Measurements from ENCODE around the gene NEGR1.

- TF ChIP-seq CTCF (IDR thresholded peaks at IDR 0.05; ENCODE audit: low read depth, low read length) (no peak), EZH2phosphoT487 (IDR thresholded peaks at IDR 0.05; ENCODE audit: low read depth) (no peak)
These were observed 585 bp downstream of the NEGR1 start for GRCh38 chr1:72281637-72282270.
